HG03442 (cell line): ENCODE measurements around the gene CHURC1.

Source experiments
- ATAC-seq: cut with Tn5 transposase; IDR thresholded peaks from one replicate; pipeline ENCODE4 v1.9.1; 2021; ENCODE audit warnings: mild to moderate bottlenecking, moderate library complexity; ENCODE audit not compliant: unreplicated experiment

The CHURC1 gene

DNA sequence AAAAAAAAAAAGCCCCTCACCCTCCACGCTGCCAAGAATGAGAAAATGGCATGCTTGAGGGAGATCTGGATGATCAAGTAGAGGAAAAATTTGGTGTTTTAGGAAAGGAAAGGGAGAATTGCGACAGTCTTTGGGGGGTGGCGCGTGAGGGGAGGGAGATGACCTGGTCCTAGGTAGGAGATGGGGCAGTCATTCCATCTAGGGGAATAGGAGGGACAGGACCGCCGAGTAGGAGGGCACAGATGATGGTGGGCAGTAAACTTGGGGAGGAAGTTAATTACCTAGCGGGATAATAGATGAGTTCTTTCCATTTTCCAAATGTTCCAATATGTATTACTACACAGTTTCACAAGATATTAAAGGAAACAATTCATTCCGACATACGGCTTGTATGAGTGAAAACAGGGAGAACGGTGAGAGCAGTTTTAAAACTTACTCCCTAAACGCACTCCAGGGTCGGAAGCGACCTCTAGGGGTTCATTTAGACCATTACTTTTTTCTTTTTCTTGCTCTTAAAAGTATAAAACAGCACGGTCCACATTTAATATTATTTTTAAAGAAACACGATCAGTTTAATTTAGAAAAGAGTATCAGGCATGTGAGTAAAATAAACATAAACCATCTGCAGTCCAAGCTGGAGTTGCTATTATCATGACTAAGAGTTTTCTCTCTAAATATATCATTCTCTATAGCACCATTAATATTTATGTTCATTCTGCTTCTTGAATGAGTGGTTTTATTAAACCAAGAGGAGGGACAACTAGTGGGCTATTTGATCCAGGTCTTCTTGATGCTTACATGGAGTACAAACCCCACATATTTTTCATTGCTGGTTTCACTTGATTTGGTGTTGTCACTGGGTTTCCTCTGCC, 69.4 kb downstream of the CHURC1 start:
- ATAC-seq: no peak
